ENCODE data around the gene ABCD1. TPM values are rescaled to one million over a fixed set of nuclear protein-coding genes. Genes with fewer than 3 reads are reported as not detected.

Gene ABCD1
- total and polyA plus RNA-seq, 4 donors = 4.0 to 10.8 (median 7.6) TPM

GRCh38 chrX:153700376-153700945 is 24.2 kb upstream of the ABCD1 start:
- 78% methylated on average over 15 of the region's 15 CpGs for WGBS
- no peak overlapping the region for H3K4me3 ChIP-seq (ENCODE audit: low read depth in 1 of 3, low read length in 3 of 3)
- H3K9ac ChIP-seq (ENCODE audit: low read depth in 1 of 2, low read length in 2 of 2) = no peak overlapping the region
- H3K36me3 ChIP-seq (ENCODE audit: control insufficient read depth in 4 of 4, insufficient read depth in 3 of 4, low read depth in 1 of 4, low read length in 3 of 4) = peaks cover 0 to 23% (median 4%) of the 10 kb centered on the region in 4 donors
- no peak for TF ChIP-seq TAF1 (conservative IDR thresholded peaks at IDR 0.05)
- TF ChIP-seq FOXA1 (IDR thresholded peaks at IDR 0.05) = no peak
- no peak for TF ChIP-seq EGR1 (IDR thresholded peaks at IDR 0.05; ENCODE audit: low read depth in 2 of 2)
- TF ChIP-seq GABPA (IDR thresholded peaks at IDR 0.05 in 1 of 2, conservative IDR thresholded peaks at IDR 0.05 in 1 of 2) = no peak
- no peak for TF ChIP-seq HNF4G (IDR thresholded peaks at IDR 0.05)
- no peak for TF ChIP-seq NR2F2 (IDR thresholded peaks at IDR 0.05)
- no peak for TF ChIP-seq REST (IDR thresholded peaks at IDR 0.05)
- TF ChIP-seq, protein P1, sequence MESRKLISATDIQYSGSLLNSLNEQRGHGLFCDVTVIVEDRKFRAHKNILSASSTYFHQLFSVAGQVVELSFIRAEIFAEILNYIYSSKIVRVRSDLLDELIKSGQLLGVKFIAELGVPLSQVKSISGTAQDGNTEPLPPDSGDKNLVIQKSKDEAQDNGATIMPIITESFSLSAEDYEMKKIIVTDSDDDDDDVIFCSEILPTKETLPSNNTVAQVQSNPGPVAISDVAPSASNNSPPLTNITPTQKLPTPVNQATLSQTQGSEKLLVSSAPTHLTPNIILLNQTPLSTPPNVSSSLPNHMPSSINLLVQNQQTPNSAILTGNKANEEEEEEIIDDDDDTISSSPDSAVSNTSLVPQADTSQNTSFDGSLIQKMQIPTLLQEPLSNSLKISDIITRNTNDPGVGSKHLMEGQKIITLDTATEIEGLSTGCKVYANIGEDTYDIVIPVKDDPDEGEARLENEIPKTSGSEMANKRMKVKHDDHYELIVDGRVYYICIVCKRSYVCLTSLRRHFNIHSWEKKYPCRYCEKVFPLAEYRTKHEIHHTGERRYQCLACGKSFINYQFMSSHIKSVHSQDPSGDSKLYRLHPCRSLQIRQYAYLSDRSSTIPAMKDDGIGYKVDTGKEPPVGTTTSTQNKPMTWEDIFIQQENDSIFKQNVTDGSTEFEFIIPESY (IDR thresholded peaks at IDR 0.05) = no peak
- TF ChIP-seq RXRA (IDR thresholded peaks at IDR 0.05) = no peak
- no peak for TF ChIP-seq JUND (IDR thresholded peaks at IDR 0.05)
- TF ChIP-seq, protein P2, sequence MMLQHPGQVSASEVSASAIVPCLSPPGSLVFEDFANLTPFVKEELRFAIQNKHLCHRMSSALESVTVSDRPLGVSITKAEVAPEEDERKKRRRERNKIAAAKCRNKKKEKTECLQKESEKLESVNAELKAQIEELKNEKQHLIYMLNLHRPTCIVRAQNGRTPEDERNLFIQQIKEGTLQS (IDR thresholded peaks at IDR 0.05) = no peak
- TF ChIP-seq YY1 (IDR thresholded peaks at IDR 0.05) = no peak
- no peak overlapping the region for H3K27ac ChIP-seq (ENCODE audit: low read depth in 1 of 2, low read length in 2 of 2)
- DNase-seq (ENCODE audit: low spot score) = no peak
- no peaks in the 10 kb centered on the region for H3K4me1 ChIP-seq (ENCODE audit: control insufficient read depth in 4 of 4, insufficient read depth in 4 of 4, low read length in 3 of 4)
- H3K9me3 ChIP-seq (ENCODE audit: control insufficient read depth in 4 of 4, low read length in 3 of 4) = no peaks in the 10 kb centered on the region
- H3K27me3 ChIP-seq (ENCODE audit: control insufficient read depth in 4 of 4, insufficient read depth in 4 of 4, low read length in 3 of 4) = no peaks in the 10 kb centered on the region

- H3K27me3 ChIP-seq (ENCODE audit: control insufficient read depth in 4 of 4, insufficient read depth in 4 of 4, low read length in 3 of 4) = no peaks in the 10 kb centered on the region
- WGBS = 92% methylated on average over 6 of the region's 6 CpGs
- no peak overlapping the region for H3K9ac ChIP-seq (ENCODE audit: low read depth in 1 of 2, low read length in 2 of 2)
- H3K4me1 ChIP-seq (ENCODE audit: control insufficient read depth in 4 of 4, insufficient read depth in 4 of 4, low read length in 3 of 4) = no peaks in the 10 kb centered on the region
- no peak for DNase-seq (ENCODE audit: low spot score)
- no peaks in the 10 kb centered on the region for H3K9me3 ChIP-seq (ENCODE audit: control insufficient read depth in 4 of 4, low read length in 3 of 4)
- no peak overlapping the region for H3K4me3 ChIP-seq (ENCODE audit: low read depth in 1 of 3, low read length in 3 of 3)
- H3K27ac ChIP-seq (ENCODE audit: low read depth in 1 of 2, low read length in 2 of 2) = no peak overlapping the region
- TF ChIP-seq GABPA (IDR thresholded peaks at IDR 0.05 in 1 of 2, conservative IDR thresholded peaks at IDR 0.05 in 1 of 2) = no peak
- TF ChIP-seq, protein P2 (IDR thresholded peaks at IDR 0.05) = no peak
- TF ChIP-seq EGR1 (IDR thresholded peaks at IDR 0.05; ENCODE audit: low read depth in 2 of 2) = no peak
- TF ChIP-seq NR2F2 (IDR thresholded peaks at IDR 0.05) = no peak
- TF ChIP-seq TAF1 (conservative IDR thresholded peaks at IDR 0.05) = no peak
- no peak for TF ChIP-seq FOXA1 (IDR thresholded peaks at IDR 0.05)
- TF ChIP-seq JUND (IDR thresholded peaks at IDR 0.05) = no peak
- no peak for TF ChIP-seq HNF4A (conservative IDR thresholded peaks at IDR 0.05)
- TF ChIP-seq YY1 (IDR thresholded peaks at IDR 0.05) = no peak
- no peak for TF ChIP-seq RXRA (IDR thresholded peaks at IDR 0.05)
- TF ChIP-seq, protein P3, sequence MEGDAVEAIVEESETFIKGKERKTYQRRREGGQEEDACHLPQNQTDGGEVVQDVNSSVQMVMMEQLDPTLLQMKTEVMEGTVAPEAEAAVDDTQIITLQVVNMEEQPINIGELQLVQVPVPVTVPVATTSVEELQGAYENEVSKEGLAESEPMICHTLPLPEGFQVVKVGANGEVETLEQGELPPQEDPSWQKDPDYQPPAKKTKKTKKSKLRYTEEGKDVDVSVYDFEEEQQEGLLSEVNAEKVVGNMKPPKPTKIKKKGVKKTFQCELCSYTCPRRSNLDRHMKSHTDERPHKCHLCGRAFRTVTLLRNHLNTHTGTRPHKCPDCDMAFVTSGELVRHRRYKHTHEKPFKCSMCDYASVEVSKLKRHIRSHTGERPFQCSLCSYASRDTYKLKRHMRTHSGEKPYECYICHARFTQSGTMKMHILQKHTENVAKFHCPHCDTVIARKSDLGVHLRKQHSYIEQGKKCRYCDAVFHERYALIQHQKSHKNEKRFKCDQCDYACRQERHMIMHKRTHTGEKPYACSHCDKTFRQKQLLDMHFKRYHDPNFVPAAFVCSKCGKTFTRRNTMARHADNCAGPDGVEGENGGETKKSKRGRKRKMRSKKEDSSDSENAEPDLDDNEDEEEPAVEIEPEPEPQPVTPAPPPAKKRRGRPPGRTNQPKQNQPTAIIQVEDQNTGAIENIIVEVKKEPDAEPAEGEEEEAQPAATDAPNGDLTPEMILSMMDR (IDR thresholded peaks at IDR 0.05; ENCODE audit: low read depth, low read length, missing input control) = no peak
- TF ChIP-seq, protein P1 (IDR thresholded peaks at IDR 0.05) = no peak
- no peak for TF ChIP-seq REST (IDR thresholded peaks at IDR 0.05)
- peaks cover 0 to 23% (median 4%) of the 10 kb centered on the region in 4 donors for H3K36me3 ChIP-seq (ENCODE audit: control insufficient read depth in 4 of 4, insufficient read depth in 3 of 4, low read depth in 1 of 4, low read length in 3 of 4)
These were observed 23.7 kb upstream of the ABCD1 start for GRCh38 chrX:153700967-153701366.

All from liver (tissue), 9 donors.